H9 (cell line): ENCODE measurements around the gene SLC5A1. TPM values are rescaled to one million over a fixed set of nuclear protein-coding genes. Genes with fewer than 3 reads are reported as not detected.

Experiments
- total RNA-seq: library from RNA; stranded (reverse); gene quantifications from 2 replicates; pipeline ENCODE4 v1.2.1, GENCODE V29; 2021

SLC5A1 gene
- total RNA-seq, 1 experiment from 2014 or later: not detected

Other genes with a start within 250 kb of the SLC5A1 start
- 231 and 250 TPM in 2 replicates for gene YWHAH, start 98.7 kb upstream of the SLC5A1 start, total RNA-seq
- gene C22orf42, start 116.0 kb downstream of the SLC5A1 start, total RNA-seq: not detected in 2 replicates
- not detected in 2 replicates for gene RFPL2, start 161.8 kb downstream of the SLC5A1 start, total RNA-seq
- gene SLC5A4, start 212.1 kb downstream of the SLC5A1 start, total RNA-seq: not detected in 2 replicates